HG03135 (cell line): ENCODE data around the gene MRPS9.

Source experiments
- ATAC-seq: cut with Tn5 transposase; IDR thresholded peaks from one replicate; pipeline ENCODE4 v1.9.1; 2021; ENCODE audit warnings: mild to moderate bottlenecking, moderate library complexity; ENCODE audit not compliant: unreplicated experiment

The MRPS9 gene

DNA sequence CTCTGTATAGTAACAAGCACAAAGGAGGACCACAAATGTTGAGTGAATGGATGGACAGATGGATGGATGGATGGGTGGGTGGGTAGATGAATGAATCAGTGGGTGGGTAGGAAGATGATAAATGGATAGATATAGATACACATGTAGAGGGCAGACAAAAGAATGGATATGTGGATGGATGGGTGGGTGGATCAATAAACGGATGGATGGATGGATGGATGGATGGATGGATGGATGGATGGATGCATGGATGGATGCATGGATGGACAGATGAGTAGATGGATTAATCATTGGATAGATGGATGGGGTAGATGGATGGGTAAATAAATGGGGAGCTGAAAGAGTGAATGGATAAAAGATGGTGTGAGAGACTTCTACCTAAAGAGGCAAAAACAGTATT lies 111.4 kb downstream of the MRPS9 start:
- no peak for ATAC-seq
